ENCODE measurements around the gene CABLES2.

DNA sequence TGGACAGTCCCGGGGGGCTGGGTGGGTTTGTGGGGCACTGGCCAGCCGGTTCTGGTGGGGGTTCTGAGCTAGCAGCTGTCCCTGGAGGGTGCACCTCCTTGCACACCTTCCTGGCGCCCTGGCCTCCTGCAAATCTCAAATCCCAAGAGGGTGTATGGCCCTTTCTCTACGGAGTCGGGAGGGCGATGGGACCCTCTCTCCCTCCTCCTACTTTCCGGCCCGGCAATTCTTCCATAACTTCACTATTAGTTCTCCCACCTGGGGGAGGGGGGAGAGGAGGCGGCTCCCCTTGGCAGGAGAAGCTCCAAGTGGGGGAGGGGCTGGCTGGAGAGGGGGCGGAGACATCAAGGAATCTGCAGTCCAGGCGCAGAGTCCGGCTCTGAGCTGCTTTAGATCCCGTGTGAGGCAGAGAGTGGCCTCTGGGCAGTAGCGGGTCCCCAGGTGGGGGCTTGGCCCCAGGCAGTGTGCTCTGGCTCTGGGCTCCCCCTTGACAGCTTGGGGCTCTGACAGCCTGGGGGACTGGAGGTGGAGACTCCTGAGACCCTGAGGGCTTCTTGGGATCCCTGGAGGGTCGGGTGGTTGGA is 38.6 kb downstream of the CABLES2 start:
- TF ChIP-seq CTCF (IDR thresholded peaks at IDR 0.05) (no peak), SP1 (CRISPR knock-in tag; conservative IDR thresholded peaks at IDR 0.05) (no peak; the same call in 1 of the 2 replicates), E2F1 (CRISPR knock-in tag; IDR thresholded peaks at IDR 0.05) (no peak), ZNF121 (CRISPR knock-in tag; IDR thresholded peaks at IDR 0.05) (no peak), ZNF396 (CRISPR knock-in tag; IDR thresholded peaks at IDR 0.05; ENCODE audit: borderline replicate concordance) (no peak), FOXP1 (CRISPR knock-in tag; IDR thresholded peaks at IDR 0.05; ENCODE audit: borderline replicate concordance) (no peak), ELF4 (CRISPR knock-in tag; IDR thresholded peaks at IDR 0.05; ENCODE audit: low read depth) (no peak)
